Measurements from ENCODE around the gene CBX4.

The CBX4 gene

DNA sequence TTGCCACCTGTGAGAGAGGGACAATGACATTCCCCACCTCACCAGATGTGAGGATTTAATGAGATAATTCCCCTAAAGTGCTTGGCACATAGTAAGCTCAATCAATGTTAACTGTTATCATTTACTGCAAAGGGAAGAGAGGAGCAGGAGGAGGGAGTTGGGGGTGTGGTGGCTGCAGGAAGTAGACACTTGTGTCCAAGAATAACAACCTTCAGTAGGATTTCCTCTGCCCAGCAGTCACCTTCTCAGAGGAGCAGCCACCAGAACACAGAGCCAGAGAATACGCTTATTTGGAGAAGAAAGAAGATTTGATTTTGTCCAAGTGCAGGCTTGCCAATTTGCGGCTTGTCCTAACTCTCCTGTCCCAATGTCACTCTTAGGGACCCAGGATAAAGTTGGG, 10.2 kb downstream of the CBX4 start:
- no peak for DNase-seq

DNA sequence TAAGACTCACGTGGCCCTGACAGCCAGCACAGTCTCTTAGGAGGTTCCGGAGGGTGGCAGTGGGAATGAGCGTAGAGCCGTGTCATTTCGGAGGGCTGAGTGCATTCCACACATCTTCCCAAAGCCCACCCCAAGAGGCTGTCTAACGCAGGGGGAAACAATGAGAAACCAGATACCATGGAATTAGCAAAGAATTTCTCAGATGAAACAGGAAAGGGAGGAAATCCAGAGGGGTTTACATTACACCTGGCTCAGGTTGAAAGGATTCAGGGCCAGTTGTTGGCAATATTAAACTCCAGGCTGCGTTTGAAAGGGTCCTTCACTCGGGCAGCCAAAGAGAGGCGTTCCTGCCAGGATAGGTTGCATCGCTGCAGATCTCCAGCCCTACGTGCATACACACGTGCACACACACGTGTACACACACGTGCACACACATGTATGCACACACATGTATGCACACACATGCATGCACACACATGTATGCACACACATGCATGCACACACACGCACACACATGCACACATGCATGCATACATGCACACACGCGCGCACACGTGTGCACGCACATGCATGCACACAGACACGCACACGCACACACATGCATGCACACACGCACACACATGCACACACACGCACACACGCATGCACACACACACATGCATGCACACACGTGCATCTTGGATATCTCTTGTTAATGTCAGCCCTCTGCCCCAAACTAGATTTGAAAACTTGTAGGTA, 12.2 kb downstream of the CBX4 start:
- no peak for DNase-seq

DNA sequence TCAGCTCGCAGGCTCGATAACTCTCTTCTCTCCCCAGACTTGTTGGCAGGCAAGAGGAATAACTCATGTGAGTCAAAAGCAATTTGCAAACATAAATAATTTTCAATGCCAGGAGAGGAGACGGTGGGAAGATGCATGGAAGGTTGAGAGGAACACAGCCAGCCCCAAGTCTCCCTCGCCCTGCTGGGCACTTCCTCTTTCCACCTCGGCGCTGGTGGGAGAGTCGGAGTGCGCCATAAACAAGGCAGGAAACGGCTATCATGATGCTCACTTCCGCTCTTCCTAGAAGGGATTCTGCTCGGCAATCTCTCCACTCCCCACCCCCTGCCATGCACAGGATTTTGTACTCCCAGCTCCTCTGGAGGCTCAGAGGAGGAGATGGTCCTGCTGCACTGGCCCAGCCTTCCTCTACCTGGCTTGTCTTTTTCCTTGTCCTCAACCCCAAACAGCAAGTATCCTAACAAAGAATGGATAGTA, 13.0 kb downstream of the CBX4 start:
- DNase-seq = peak in 1 of 5 donors; percentile 23

DNA sequence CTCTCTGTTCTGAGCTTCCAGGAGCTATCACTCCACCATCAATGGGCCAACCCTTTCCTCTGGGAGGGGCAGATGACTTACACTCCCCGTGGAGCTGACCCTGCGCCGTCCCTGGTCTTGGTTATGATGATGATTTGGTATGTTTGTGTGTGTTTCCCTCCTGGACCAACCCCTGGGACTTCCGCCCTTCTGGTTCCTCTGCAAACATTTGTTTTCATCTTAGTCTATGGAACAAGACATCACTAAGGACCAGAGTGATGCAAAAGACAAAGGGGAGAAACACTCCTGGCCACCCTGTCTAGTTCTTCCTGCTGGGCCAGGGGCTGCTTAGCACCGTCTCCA, 13.7 kb downstream of the CBX4 start:
- no peak for DNase-seq

DNA sequence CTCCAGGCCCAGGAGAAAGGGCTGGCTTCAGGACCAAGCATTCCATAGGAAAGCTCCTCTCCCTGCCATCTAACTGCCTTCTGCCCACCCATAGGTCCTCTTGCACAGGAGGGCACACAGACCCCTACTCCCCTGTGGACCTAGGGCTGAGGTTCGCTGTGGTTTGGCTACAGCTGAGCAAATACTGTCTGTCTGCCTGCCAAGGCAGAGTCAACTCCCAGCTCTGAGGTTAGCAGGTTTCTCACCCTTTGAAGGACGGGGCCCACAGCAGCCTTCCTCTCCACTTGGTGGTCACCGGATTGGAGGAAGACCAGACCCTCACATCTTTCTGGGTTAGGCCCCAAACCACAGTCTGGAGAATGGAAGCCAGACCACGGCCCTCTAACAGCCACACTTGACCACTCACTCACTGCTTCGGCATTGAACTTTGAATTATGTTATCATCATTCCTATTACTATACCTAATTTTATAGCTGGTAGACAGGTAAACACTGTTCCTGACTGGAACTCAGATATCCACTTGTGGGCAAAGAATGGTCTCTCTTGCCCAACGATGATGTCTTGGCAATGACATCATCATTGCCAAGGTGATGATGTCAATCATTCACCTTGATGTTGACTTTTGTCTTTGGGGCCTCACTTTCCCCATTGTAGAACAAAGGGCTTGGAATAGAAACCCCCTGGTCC, 14.2 kb downstream of the CBX4 start:
- no peak for DNase-seq

DNA sequence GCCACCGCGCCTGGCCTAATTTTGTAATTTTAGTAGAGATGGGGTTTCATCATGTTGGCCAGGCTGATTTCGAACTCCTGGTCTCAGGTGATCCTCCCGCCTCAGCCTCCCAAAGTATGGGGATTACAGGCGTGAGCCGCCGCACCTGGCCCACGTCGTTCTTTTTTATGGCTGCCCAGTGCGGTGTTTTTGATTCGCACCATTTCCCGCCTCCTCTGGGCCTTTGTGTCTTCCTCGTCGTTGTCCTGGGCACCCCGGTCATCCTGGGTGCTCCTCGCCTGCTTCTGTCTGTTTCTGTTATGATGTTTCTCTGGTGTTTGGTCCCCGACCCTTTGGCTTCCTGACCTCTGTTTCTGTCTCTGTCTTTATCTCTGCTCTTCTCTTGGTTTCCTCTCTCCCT, 15.0 kb downstream of the CBX4 start:
- no peak for DNase-seq

DNA sequence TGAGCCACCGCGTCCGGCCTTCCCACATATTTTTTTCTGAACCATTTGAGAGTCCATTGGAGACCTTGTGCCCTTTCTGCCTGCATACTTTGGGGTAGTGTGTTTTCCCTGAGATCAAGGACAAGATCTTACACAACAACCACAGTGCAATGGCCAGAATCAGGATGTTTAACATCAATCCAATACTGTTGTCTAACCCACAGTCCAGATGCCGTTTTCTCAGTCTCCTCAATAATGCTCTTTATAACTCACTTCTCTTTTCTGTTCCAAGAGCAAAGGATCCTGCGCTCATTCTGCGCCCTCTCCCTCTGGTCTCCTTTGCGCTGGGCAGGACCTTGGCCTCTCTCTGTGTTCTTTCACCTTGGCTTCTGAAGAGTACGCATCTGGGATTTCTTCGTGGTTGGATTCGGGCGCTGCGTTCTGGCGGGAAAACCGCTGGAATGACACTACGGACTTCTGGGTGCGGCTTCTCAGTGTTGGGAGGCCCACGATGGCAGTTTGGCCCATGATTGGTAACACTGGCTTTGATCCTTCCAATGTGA, 16.6 kb downstream of the CBX4 start:
- DNase-seq = no peak

DNA sequence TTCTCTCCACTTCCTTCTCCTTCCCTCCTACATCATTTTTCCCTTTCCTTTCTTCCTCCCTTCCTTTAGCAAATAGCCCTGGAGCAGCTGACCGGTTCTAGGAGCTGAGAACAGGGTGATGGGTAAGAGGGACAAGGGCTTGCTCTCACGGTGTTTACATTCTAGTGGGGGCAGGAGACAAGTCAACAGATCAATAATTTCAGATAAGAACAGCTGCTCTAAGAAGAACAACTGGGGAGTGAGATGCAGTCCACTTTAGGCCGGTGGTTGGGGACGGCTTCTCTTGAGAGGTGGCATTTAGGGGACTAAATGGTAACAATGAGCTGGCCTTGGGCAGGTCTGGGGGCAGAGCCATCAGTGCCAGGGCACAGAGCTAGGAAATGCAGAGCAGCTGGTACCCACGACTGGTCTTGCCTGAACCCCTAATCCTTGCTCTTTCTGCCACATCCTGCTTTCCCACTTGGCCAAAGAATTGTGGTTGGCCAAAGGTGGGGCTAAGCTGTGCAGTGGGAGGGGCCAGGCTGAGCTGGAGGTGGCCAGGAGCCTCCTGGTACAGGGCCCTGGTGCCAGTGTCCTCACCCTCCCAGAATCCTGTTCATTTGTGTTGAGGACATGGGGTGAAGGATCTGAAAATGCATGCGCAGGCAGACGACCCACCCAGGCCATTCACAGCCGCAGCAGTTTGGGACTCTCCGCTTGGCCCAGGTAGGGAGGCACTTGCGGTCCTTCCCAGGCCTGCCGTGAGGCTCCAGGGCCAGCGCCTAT, 17.7 kb downstream of the CBX4 start:
- DNase-seq = no peak

DNA sequence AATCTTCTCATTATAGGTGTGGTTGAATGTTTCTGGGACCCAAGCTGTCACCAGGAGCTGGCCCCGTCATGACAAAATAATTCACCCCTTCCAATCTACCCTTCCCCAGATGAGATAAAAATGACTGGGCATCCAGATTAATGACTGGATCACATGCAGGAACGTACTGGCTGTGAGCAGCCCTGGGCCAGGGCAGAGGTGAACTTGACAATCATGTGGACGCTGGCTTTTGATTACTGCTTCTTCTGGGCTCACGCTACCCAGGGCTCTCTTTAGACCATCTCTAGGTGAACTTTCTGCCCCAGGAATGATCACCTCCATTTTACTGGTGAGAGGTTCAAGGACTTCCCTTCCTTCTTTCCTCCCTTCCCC, 18.3 kb downstream of the CBX4 start:
- DNase-seq = no peak

DNA sequence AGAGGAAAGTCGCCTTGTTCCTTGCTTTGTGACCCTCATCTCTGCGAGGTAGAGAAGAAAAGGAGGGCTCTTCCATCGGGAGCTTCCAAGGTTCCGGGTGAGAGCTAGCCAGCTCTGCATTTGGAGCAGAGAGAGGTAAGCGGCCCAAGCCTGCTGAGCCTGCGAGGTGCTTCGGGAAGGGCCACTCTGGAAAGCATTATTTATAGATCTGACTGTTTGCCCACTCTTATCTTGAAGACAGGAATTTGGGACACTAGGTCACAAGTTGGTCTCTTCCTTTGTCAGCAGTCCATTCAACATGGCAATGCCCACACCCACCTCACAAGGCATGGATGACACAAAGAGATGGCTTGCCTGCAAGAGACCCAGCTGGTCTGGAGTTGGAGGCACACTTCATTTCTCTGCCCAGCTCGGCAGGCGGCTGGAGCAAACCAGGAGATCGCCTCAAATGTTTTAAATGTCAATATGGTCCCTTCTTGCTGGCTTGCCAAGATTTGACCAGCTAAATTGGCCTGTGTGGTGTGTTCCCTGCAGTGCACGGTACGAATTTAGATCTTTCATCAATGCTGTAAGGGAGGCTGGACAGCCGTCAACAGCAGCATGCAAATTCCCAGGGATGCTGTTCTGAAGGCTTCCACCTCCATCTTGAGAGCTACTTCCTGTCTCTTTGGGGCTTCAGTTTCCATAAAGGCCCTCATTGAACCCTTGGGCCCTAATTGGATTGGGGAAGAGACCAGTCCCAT, 19.5 kb downstream of the CBX4 start:
- DNase-seq = no peak

DNA sequence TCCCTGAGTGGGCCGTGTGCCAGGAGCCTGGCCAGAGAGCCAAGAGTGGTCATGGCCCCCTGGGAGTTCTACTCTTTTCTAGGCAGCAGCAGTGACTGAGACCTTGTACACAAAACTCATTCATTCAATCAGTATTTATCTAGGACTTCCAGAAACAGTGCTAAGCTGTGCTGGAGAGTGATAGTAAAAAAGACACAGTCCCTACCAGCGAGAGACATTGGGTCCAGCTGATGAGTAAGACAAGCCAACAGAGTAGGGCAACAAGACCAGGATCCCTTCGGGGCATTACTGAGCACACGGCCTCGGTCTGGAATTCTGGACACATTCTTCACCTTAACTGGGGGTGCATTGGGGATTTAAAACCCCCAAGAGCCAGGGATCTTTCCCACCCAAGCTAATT, 20.2 kb downstream of the CBX4 start:
- DNase-seq = no peak

DNA sequence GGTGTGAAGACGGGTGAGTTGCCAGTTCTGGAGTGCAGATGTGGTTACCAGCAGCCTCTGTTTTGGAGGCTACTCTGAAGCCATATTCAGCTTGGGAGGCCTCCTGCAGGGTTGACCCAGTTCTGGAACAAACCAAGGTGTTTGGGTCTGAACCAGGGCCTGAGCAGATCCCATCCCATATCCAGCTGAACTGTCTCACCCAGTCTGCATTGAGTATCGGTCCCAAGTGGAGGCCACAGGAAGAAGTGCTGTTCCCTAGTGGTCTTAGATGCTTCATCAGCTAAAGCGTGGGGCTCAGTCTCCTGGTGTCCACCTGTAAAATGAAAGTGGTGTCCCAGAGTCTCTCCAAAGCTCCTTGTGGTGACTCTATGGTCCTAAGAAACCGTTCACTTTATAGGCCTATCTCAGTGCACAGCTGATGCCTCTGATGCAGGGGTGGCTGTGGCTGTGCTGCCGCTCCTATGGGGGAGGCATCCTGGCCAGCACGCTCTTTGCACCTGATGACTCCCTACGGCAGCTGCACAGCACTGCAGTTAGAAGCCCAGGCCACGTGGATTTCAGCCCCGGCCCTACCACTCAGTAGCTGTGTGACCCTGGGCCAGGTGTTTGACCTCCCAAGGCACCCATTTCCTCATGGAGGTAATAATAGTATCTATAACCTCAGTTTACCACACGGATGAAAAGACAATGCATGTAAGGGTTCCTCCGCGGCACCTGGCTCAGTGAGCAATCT, 21.0 kb downstream of the CBX4 start:
- no peak for DNase-seq

DNA sequence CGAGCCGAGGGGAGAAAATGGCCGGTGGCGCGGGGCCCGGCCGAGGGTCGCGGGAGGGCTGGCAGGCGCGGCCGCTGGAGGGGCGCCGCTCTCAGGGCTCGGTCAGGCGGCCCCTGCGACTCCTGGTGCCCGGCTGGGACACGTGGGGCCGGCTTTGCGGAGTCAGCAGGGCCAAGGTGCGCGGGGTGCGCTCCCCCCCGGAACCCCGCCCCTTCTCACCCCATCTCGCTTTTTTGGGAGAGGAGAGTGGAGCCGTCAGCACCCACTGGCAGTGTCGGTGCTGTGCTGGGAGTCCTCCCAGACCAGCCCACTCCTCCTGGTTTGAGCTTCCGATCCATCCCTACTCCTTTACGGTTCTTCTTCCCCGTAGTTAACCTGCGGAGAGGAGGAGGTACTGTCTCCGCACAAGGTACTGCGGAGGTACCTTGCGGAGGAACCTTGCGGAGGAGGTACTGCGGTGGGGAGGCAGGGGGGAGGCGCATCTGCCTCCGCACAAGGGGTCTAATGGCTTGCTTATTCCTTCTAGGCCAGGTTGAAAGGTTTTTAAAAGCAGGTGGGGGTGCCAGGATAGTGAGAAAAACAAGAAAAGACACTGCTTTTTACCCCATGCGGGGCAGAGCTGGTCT, 23.3 kb downstream of the CBX4 start:
- no peak for DNase-seq

DNA sequence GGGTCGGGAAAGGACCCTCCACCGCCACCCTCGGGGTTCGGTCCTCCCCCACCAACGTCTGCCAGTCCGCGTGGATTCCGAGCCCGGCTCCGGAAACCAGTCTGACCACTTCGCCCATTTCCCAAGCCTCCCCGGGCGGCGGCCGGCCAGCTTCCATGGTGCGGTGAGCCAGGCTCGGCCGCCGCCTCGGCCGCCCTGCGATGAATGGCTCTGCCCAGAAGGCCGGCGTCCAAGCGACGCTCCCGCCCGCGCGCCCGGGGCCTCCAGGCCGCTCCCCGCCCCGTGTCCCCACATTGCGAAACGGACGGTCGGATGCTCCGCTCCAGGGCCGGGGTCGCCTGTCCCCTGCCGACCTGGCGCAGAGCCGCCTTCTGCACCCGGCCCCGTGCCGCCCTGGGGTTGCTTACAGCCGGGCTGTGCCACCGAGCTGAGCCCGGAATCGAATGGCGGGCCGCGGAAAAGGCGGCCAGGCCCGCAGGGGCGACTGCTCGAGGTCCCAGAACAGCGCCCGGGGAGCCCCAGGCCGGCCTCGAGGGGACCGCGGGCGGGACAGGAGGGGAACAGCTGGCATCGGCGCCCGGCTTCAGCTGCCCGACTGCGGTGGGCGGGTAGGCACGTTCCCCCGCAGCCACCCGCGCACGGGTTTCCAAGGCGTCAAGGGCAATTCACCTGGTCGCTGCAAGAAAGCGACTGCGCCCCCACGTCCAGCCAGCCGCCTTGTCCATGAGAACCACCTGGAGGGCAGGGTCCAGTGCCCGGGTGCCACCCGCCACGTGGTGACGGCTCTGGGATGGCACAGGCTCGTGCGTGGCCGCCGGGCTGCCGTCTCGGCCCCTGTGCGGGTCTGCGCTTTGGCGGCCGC, 24.0 kb downstream of the CBX4 start:
- DNase-seq = no peak

DNA sequence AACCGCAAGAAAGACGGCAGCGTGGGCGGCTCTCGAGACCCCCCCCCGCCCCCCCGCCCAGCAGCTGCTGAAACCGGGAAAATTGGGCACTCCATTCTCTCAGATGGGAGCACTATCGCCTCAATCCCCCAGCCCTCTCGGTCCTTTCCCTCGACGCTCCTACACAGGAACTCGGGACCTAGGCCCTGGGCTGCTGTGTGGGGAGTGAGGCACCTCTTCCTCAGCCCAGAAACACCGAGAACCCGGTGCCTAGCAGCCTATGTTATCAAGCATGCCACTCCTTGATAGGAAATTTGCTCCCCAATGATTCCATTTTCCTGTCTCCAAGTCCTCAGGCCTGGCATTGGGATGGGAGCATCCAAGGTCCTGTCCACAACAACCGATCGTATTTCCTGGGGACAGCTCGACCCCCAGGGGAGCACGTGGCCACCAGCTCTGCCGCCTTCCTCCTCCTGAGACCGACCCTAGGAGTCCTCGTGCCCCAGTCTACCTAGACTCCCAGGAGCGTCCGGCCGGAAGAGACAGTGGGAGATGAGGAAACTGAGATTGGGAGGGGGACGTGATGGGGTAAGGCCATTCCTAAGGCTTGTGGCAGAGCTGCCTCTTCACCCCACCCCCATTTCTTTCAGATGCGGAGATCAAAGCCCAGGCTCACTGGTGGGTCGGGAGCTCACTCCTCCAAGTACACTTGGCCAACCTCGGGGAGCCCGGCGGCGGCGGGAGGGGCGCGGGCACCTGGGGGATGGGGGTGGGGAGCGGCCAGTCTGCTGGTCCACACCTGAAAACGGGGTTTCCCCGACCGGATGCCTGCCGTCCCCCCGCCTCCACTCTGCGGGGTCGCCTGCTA, 24.9 kb downstream of the CBX4 start:
- no peak for DNase-seq

DNA sequence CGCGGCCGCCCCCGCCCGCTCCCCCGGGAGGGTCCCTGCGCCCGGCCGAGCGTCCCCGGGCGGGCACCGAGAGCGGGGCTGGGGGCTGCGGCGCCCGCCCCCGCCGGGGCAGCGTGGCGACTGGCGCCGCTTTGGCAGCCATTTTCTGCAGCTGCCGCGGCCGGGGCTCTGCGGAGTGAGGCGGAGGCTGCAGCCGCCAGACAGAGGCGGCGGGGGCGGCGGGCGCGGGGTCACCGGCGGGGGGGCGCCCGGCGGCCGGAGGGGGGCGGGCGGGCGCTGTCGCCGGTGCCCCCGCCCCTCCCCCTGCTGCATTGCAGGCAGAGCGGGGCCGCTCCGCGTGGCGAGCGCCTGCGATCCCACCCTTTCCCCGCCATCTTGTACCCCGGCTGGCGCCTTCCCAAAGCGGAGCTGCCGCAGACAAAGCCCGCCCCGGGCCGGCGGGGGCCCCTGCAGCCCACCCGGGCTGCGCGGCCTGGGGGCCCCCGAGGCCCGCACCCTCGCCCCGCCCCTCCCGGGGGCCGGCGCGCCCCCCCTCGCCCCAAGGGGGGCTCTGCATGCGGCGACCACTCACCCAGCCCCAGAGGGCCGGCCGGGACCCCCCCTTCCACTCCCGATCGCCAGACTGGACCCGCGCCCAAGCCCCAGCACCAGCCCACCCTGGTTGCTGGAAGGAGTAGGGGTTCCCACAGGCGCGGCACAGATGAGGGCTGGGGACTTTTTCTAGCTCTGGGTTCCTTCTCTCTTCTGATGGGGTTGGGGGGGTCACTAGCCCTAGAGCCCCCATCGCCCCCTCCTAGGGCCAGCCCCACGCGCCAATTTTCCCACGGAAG, 25.7 kb downstream of the CBX4 start:
- no peak for DNase-seq

DNA sequence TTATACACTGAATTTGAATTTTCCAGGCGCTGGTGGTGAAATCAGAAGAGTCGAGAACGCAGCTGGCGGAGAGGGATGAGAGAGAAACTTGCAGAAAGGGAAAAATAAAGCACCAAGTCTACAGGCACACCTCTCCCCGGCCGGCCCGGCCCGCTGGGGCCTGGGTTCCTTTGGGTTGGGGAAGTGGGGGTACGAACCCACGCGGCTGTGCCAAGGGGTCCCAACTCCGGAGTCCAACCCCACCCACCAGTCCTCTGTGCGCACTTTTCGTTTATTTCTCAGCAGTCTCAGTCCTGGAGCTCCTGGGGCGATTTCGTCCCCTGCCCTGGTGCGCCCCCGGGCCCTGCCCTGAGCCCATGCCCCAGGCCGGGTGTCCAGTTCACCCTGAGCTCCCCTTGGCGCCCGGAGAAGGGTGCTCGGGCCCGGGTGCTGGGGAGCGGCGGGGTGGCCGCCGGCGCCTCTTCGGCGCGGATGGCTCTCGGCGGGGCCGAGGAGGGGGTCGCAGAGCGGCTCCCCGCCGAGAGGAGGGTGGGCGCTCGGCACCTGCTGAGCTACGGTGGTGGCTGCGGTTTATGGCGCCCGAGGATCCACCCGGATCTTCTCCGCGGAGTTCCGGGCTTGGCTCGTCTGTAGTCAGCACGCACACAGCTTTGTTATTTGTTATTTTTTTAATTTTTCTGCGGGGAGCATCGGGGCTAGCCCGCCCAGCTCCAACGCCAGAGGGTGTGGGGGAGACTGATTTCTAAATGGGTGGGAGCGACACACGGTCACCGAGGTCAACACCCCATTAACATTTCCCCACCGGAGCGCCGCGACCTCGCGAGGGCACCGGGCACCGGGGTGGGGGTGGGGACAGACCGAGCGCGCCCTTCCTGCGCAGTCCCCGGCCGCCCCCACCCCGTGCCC, 26.6 kb downstream of the CBX4 start:
- no peak for DNase-seq
